CD4-positive, alpha-beta T cell treated with Interferon gamma for 1 hour (primary cell): ENCODE results near the gene SMPD3.

Experiments used
- DNase-seq: peaks from one replicate; pipeline ENCODE4 v3.0.0-alpha.2; 2020

SMPD3 gene

DNA sequence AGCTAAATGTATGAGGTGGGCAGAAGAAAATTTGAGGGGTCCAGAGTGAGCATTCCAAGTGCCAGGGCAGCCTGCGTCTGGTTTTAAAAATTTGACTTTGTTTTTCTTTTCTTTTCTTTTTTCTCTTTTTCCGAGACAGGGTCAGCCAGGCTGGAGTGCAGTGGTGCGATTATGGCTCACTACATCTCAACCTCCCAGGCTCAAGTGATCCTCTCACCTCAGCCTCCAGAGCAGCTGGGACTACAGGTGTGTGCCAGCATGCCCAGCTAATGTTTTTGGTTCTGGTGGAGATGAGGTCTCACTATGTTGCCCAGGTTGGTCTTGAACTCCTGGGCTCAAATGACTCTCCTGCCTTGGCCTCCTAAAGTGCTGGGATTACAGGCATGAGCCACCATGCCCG lies 15.6 kb downstream of the SMPD3 start:
- DNase-seq, result no peak

DNA sequence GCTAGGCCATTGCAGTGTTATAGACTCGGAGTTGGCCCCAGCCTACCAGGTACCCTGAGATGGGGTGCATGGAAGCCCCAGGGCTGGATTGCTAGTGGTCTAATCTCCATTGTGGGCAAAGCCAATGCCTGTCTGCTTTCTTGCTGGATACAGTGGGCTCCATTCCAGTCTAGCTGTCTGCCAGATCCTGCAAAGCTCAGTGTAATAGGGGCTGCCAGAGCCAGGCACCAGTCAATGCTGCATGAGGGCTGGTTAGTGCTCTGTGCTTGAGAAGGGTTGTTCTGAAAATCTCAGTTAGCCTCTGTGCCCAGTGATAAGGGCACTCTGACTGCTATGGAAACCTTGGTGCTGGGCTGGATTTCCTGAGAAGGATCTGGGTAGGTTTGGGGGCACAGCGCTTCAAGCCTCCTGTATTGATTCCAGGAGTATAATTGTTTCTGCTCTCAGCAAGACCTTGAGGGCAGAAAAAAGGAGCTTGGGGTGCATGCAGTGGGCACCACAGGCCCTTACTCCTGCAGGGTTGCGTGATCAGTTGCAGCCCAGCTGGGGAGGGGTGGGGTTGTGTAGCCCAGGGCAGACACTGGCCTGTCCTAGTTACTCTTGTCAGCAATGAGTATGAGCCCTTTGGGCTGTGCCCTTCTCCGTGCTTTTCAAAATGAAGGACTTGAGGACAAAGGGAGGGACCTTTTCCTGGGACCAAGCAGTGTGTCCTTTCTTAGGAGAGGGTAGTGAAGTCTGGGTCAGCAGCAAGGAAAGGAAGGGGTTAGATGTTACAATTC lies 19.0 kb downstream of the SMPD3 start:
- no peak for DNase-seq

DNA sequence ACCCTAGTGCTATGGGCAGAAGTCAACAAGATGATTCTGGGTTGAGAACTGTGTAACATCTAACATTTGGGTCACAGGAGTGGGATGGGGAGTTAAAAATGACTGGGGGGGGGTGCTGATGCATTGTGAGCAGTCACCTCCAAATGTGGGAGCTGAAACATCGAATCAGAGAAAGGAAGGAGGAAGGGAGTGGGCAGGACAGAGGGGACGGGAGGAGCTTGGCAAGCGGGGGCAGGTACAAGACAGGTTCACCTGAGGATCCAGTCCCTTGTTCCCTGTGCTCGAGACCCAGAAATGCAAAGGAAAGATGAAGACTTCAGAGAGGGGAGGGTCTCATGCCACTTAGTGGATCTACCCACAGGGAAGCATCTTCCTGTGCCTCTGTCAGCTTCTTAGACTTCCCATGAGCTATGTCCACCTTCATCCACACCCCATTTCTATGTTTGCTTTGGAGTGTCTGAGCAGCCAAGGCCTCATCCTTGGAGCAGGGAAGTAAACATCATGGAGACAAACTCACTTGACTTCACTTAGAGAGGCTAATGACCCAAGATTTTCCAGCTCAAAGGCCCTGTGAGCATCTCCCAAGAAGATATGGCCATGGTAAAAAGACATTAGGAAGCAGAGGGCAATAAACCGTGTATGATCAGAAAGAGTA lies 20.5 kb downstream of the SMPD3 start:
- DNase-seq, result no peak

DNA sequence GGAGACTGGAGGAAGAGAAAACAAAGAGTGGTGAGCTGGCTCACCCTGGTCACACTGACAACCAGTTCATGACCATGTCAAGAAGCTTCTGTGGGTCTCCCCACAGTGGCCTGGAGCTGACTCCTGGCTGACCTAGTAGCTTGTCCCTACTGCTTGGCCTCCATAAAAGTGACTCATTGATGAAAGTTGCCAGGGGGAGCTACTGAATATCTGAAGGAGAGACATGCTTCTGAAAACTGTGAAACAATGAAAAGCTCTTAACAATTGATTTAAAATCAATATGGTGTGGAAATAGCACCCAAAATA lies 22.0 kb downstream of the SMPD3 start:
- no peak for DNase-seq

DNA sequence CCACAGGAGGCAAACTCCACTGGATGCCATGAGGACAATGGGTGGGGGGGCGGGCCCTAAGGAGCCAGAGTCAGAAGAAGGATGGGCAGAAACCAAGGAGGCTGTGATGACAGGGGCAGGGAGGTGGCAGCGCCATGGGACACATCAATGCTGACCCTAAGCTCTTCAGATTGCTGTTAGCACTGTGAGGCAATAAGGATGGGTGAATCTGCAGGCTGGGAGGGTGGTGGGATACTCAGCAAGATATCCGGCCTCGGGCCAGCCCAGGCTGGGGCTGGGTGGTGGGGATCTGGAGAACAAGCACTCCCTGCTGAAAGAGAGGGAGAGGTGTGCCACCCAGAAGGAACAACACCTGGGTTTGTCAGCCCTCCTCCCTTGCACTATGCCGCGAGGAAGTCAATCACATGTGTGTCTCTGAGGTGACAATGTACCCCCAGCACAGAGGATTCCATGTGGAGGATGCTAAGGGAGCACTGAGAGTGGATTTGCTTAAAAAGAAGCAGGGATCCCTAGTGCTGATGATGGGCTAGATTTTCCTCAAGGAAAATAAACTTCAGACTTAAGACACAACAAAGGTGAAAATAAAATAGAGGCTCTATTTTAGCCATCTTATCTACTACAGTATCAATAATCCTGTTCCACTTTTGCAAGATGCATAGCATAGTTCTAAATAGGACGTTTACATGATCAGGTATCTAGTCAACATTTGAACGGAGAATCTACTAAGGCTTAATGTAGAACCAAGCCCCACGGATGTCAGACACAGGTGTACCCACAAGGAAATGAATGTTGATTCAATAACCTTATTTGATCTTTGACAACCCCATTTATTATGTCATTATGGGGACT lies 22.6 kb downstream of the SMPD3 start:
- DNase-seq, result no peak

DNA sequence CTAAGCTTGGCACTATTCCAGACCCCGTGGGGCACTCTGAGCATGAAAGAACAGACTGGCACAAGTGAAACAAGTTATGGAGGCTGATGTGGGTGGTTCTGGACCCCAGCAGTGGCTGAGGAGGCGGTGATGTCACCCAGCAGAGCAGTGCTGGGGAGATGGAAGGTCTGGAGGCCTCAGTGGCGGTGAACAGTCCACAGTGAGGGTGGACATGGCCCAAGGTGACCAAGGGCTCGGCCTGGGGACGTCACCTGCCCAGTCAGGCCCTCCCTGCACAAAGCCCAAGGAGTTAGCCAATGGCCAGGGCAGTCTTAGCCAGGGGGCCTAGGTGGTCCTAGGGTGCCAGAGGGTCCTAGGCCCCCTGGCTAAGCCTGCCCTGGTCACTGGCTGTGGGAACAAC lies 24.5 kb downstream of the SMPD3 start:
- no peak for DNase-seq

DNA sequence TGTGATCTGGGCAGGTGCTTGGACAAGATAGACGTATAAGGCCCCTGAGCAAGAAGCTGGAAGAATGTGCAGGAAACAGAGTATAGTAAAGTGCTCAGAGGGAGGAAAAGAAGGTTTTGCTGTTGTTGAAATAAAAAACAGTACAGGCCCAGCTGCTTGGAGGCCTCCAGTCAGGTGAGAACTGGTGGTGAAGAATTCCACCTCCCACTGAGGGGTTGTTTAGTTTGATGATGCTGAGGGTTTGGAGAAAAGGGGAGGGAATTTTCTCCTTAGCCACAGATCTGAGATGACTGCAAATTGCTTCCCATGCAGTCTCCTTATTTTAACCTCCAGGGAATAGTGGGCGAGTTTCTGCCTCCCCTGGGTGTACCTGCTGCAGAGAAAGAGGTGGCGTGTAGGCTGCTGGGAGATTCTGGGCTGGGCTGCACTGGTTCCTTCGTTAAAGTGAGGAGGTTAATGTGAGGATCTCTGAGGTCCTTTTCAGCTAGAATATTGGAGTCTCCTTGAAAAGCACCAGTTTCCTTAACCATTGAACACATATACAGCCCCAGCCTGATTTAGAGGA lies 25.8 kb downstream of the SMPD3 start:
- no peak for DNase-seq

DNA sequence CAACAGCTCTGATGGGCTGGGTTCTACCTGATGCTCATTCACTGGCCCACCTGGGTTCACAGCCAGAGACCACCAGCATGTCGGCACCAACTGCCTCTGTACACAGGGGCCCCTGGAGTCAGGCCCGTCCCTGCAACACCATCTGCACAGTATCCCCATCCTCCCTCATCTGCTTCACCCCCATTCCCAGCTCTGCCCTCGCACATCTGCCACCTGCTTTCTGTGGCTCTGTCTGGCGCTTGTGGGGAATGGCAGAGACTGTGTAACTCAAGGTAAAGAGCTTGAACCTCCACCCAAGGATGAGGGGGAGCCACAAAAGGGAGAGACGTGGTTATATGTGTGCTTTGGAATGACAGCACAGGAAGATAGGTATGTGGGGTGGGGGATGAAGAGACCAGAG lies 27.2 kb downstream of the SMPD3 start:
- DNase-seq, result no peak

DNA sequence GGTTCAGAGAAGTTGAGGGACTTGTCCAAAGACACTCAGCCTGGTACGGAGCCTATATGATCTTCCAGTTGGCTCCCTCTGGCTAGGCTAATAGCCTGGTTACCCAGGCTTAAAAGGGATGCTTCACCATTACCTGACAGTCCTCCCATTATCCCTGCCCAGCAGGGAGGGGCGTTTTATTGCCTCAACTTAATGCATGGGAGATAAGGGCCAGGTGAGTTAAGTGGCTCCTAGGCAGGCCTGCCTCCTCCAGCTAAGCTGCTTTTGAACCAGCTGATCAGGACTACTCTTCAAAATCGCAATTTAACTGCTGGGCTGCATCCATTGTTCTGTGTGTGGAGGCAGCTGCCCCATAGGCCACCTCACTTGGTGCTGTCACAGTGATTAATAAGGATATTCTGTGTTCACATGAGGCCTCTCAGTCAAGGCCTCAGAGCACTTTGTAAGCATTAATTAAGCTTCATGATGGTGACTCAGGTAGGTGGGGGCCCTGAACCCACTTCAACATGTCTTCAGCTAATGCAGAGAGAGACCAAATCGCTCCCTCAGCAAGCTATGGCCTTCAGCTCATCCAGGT lies 27.9 kb downstream of the SMPD3 start:
- DNase-seq, result no peak

DNA sequence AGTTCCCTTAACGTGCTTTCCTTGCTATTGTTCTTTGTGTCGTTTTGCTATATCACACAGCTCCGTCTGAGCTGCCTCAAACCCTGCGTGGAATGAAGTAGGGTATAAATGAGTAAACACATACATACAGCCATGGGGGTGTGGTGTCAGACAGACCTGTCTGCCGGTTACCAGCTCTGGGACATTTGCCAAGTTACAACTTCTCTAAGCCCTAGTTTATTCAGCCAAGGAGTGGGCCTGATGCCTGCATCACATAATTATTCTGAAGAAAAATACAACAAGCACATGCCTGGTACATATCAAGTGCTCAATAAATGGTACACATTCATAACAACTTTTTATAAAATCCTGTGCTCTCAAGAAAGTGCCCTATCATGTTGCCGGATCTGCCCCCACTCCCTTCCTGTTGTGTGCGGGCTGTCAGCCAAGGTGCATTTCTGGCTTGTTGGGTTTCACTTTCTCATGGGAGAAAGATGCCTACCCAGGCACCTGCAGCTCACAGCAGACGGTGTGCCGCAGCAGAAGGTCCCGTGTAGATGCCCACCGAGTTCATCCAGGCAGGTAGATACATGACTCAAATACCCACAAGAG lies 30.5 kb downstream of the SMPD3 start:
- DNase-seq, result peak; percentile 71

DNA sequence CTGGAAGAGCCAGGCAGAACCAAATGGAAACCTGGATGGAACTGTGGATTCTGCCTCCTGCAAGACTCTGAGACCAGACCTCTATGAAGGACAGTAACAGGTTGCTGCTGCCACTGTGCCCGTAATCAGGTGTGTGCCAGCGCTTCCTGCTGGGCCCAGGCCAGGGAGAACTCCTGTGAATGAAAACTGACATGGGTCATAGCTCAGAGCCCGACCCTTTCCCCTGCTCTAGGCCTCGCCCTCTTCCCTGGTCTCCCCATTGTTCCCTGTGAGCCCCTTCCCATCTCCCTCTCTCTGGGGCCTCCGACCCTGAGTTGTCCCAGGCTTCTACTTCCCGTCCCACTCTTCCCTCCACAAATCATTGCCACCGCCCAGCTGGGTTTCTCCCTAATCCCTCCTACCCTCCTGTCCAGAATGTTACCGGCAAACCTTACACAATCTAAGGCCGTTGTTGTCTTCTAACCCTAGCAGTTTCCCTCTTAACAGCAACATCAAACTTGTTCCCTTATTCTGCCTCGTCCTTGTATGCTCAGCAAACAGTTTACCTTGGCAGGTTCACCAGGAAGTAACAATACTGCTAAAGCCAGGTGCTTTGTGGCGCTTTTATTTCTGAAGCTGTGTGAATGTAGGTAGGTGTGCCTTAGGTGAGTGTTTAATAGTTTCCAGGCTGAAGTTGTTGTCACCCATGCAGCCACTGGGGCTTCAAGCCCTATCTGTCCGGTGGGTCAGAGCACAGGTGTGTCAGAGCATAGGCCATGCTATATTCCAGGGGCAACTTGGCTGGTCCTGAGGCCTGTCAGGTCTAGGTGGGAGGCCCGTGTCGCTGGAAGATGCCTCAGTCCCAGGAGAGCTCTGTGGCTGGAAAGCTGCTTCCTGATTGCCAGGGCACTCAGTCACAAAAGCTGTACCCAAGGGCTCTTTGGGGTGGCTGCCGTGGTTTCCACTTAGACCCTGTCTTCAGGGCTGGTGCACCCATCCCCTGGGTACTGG lies 32.0 kb downstream of the SMPD3 start:
- no peak for DNase-seq

DNA sequence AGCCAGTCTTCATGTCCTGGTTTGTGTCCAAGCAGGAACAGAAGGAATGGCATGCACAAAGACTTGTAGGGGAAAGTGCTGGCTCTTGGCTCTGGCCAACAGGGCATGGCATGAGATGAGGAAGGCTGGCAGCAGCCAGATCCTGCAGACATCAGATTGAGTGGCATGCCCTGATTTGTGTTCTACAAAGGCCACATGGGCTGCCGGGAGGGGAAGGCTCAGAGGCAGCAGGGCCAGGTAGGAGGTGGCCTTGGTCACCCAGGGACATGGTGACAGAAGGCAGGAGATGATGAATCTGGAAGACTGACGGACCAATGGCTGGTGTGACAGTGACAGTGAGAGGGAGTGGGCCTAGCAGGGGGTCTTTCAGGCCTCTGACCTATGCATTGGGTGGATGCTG lies 33.7 kb downstream of the SMPD3 start:
- no peak for DNase-seq

DNA sequence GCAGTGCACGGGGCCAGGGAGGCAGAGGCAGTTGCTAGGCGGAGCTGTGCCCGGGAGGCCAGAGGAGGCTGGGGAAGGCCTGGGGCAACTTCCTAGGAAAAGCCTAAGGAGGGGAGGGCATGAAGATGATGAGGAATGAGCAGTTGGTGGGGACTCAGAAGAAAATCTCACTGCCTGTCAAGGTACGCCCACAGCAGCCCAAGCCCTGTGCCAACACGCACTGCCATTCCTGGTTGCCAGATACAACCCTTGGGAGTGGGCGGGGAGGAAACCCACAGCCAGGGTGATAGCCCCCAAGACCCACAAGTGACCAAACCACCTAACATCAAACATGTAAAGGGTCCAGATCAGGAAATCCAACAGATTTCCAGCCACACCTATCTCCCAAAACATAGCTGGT lies 36.2 kb downstream of the SMPD3 start:
- no peak for DNase-seq

DNA sequence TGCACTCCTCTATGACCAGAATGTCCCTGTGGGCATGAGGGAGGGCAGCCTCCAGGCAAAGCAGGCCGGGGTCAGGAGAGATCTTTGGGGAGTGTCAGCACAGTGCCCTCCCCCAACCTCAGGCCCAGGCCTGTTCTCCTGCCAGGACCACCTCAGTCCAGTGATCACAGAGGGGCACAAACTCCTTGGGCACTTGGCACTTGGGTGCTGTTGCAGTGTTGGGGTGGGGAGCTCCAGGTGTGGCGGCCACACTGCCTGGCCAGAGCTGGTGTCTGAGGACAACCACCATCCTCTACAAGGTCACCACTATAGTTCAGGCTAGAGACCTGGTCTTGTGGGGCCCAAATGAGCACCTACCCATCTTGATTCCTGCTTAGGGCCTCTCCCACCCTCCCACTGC lies 37.2 kb downstream of the SMPD3 start:
- no peak for DNase-seq

DNA sequence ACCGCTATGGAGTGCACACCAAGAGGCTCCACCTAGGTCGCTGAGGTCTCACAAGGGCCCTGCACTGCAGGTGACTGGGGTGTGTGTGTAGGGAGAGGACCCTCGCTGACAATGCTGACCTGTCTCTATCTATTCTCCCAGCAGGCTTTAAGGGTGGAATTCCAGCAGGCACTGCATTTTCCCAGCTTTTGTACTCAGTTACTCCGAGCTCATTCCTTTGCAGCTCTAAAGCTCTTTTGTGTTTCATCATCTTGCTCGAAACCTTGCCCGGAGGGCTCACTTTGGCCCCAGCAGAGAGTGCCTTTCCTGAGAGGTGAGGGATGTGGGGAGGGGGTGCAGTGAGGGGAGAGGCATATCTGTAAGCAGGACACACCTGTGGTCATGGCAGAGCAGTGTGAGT lies 39.3 kb downstream of the SMPD3 start:
- no peak for DNase-seq

DNA sequence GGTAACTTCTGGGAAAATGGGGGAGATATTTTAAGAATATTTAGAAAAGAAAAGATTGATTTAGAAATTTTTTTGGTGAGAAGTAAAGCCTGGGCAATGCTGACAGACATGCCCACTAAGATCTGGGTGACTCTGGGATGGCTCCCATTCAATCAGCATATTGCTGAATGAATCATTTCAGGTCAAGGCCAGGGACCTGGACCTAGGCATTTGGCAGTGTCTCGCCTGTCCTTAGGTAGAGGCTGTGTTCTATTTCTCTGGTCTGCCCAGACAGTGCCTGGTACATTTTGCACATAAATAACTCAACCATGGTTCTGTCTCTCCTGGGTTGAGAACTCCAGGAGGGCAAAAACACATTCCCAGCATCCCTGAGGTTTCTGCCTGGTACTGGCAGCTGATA lies 39.9 kb downstream of the SMPD3 start:
- DNase-seq, result no peak

DNA sequence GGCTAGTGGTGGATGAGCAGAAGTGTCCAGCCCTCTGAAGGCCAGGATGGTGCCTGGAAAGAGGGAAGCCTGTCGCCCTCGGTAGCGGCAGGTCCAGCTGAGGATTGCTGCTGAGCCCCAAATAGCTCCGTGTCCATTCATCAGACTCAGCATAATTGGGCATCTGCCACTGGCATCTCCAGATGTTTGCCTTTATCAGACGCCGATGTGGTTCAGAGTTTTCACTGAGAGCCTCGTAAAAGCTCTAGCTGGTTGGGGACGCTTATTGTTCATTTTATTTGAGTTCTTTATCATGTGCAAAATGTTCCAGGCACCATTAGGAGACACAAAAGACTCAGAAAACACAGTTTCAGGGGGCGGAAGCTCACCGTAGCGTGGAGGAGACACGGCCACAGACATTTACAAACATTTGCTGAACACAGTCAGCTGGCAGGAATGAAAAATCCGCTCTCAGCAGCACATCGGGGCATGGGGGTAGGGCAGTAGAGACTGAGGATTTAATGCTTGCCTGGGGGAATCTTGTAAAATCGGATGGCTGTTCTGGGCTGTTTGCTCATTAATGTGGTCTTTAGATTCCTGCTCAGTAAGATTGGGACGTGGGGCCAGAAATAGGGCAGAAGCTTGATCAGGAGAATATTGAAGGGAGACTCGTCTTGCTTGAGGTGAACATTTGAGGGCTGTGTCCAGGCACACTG lies 41.7 kb downstream of the SMPD3 start:
- no peak for DNase-seq

DNA sequence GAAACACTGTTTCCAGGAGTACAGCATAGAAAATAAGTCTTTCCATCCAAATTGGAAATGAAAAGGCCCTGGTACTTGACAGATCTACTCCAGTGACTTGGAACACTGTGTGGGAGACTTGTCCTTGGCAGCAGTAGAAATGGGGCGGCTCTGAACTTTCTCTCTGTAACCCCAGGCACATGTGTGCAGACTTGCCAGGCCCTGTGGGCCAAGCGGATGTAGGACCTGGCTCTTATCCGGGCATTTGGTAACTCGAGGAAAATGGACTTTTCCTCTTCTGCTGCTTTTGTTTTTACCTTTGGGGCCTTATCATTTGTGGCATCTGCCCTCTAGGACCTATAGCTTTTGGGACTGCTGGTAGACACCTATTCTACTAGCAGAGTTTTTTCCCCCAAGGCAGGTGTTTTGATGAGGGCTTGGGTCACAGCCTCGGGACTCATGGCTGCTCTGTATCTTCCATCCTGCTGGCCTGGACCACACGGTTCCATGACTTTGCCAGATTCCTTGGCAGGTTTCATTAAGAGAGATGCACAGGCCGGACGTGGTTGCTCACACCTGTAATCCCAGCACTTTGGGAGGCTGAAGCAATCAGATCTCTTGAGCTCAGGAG lies 43.5 kb downstream of the SMPD3 start:
- no peak for DNase-seq

DNA sequence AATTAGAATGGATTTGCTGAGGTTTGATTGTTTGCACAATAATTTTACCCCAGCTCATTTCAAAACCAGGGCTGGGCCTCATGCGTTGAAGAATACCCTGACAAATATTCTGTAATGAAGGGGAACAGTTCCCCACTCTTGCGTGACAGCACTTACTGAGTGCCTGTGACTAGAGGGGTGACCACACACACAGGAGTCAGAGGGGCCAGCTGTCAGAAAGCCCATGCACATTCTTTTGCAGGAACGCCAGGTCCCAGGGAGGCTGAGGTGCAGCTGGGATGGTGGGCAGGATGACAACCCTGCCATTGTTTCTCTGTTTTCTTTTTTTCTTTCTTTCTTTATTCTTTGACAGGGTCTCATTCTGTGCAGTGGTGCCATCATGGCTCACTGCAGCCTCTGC lies 44.6 kb downstream of the SMPD3 start:
- DNase-seq, result no peak

DNA sequence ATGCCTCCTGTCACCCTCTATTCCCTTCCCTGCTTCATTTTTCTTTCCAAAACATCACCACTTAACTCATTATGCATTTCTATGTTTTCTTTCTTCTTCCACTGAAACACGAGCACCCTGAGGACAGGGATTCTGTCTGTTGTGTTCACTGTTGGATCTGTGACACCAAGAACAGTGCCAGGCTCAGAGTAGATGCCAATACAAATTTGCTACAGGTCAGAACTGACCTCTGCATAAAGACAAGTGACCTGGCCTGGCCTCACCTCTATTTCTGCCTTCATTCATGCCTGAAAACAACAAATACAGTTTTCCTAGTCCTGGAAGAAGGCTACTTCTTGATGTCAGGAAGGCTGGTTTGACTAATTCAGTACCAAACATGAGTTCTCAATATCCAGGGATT lies 45.1 kb downstream of the SMPD3 start:
- DNase-seq, result no peak

DNA sequence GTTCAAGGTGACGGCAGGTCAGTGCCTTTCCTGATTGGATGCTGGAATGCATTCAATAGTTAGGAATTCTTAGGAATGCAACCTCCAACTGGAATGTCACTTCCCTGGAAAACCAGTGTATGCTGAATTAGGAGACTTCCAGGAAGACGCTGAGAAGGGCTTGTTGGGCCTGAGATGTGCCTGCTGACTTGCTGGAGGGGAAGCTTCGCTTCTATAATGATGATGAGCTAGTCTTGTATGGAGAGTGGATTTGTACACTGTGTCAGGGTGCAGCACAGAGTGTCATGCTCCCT lies 45.6 kb downstream of the SMPD3 start:
- no peak for DNase-seq
